K562 (cell line): ENCODE measurements around the gene BPHL. TPM values are rescaled to one million over a fixed set of nuclear protein-coding genes. Genes with fewer than 3 reads are reported as not detected.

Experiments
- ATAC-seq: fragments of 200-7000 bp; cut with Tn5 transposase; 3 replicates; pipeline ENCODE4 v1.9.1; 2020; ENCODE audit warnings: moderate library complexity
- BruUV-seq: library from RNA; stranded (reverse); fragments of 400-500 nt; replicated peaks from 2 replicates; lab custom pipeline; 2021; lab: Mats Ljungman, UMichigan
- CTCF ChIA-PET: fragments of 300-600 bp; formaldehyde crosslinking; extraction: SDS; loops from one replicate; lab custom pipeline; 2021; ENCODE audit warnings: low intra/inter-chr PET ratio; lab: Yijun Ruan, JAX
- POLR2A ChIA-PET: fragments of 300-600, 350-650 bp; sonication (Branson Sonifier 250); formaldehyde crosslinking; extraction: SDS; loops from one replicate; lab custom pipeline; 2021; ENCODE audit warnings: antibody characterized with exemption, inconsistent platforms; lab: Yijun Ruan, JAX
- DNase-seq, 4 experiments: peaks; one replicate each; pipeline versions ENCODE4 v3.0.0 to v3.0.0-alpha.2; 2011 to 2018; ENCODE audit warnings: low spot score in 3 of 4, mixed read lengths in 3 of 4; ENCODE audit errors: extremely low read depth in 1 of 4
- FAIRE-seq: peaks from 2 replicates; lab custom pipeline; 2011; peaks lifted over from hg19 to GRCh38; lab: Jason Lieb, UNC
- H2AFZ ChIP-seq: 2 replicates; pipeline ENCODE4 v1.6.0; 2011; ENCODE audit warnings: low read depth, low read length, control low read depth, inconsistent platforms
- H3K27ac ChIP-seq: fragments of 200-600 bp; 3 replicates; pipeline ENCODE4 v1.8.0; 2011; ENCODE audit warnings: low read depth, mild to moderate bottlenecking, control low read depth, inconsistent platforms, low read length, moderate library complexity, mixed read lengths; ENCODE audit errors: extremely low read depth
- H3K27me3 ChIP-seq, 2 experiments: fragments of 300-600 bp in 1 of 2; 2 replicates in 1 of 2; 3 replicates in 1 of 2; pipeline versions ENCODE4 v1.6.0 to v1.8.0; 2011; ENCODE audit warnings: inconsistent platforms in 2 of 2, low read length in 2 of 2, mild to moderate bottlenecking in 1 of 2, mixed read lengths in 1 of 2, moderate library complexity in 1 of 2; ENCODE audit not compliant: control insufficient read depth in 2 of 2, insufficient read depth in 2 of 2
- H3K36me3 ChIP-seq: fragments of 300-600 bp; 3 replicates; pipeline ENCODE4 v1.8.0; 2011; ENCODE audit warnings: mild to moderate bottlenecking, low read length, inconsistent platforms; ENCODE audit not compliant: control insufficient read depth, insufficient read depth
- H3K4me1 ChIP-seq, 2 experiments: fragments of 200-600 bp in 1 of 2; replicated peaks in 1 of 2; 2 replicates in 1 of 2; 3 replicates in 1 of 2; pipeline versions ENCODE4 v1.5.1 to v1.8.0; 2011; ENCODE audit warnings: inconsistent platforms in 2 of 2, low read length in 2 of 2, mild to moderate bottlenecking in 1 of 2, mixed read lengths in 1 of 2, moderate library complexity in 1 of 2; ENCODE audit not compliant: control insufficient read depth in 2 of 2, insufficient read depth in 2 of 2
- H3K4me2 ChIP-seq: 2 replicates; pipeline ENCODE4 v1.6.1; 2011; ENCODE audit warnings: low read length, control low read depth, inconsistent platforms, mixed read lengths; ENCODE audit not compliant: insufficient read depth
- H3K4me3 ChIP-seq: fragments of 200-600 bp; sonication (generic), shearing (Covaris generic); 2 replicates; pipeline ENCODE4 v1.5.1; 2016; ENCODE audit warnings: control low read depth, inconsistent platforms
- H3K79me2 ChIP-seq: fragments of 200-600 bp; 3 replicates; pipeline ENCODE4 v1.8.0; 2011; ENCODE audit warnings: low read length, inconsistent platforms; ENCODE audit not compliant: control insufficient read depth, insufficient read depth
- H3K9ac ChIP-seq, 2 experiments: 2 replicates each; pipeline versions ENCODE4 v1.6.0 to v1.6.1; 2011; ENCODE audit warnings: low read depth in 2 of 2, low read length in 2 of 2, control low read depth in 1 of 2, inconsistent platforms in 1 of 2, mild to moderate bottlenecking in 1 of 2, mixed read lengths in 1 of 2; ENCODE audit not compliant: insufficient read depth in 1 of 2
- H3K9me1 ChIP-seq: one replicate; pipeline ENCODE4 v1.6.0; 2011; ENCODE audit warnings: inconsistent platforms, mild to moderate bottlenecking, low read length, moderate library complexity; ENCODE audit not compliant: control insufficient read depth, insufficient read depth
- H3K9me3 ChIP-seq: replicated peaks from 2 replicates; pipeline ENCODE4 v1.5.1; 2011; ENCODE audit warnings: low read depth, low read length, inconsistent platforms; ENCODE audit not compliant: control insufficient read depth, insufficient read depth
- H4K20me1 ChIP-seq: replicated peaks from 2 replicates; pipeline ENCODE4 v1.6.1; 2011; ENCODE audit warnings: low read length, inconsistent platforms, mixed read lengths; ENCODE audit not compliant: control insufficient read depth, insufficient read depth
- BHLHE40 ChIP-seq: IDR thresholded peaks from 2 replicates; pipeline ENCODE4 v1.6.1; 2011; ENCODE audit warnings: low read length, improper control_type of control experiment
- FOXP1 ChIP-seq: sonication (generic); formaldehyde crosslinking; IDR thresholded peaks from 2 replicates; pipeline ENCODE4 v1.8.0; 2022; ENCODE audit warnings: mild to moderate bottlenecking, missing genetic modification reagents
- KDM2B ChIP-seq: fragments of 250-450 bp; sonication (Bioruptor Pico); IDR thresholded peaks from 2 replicates; pipeline ENCODE4 v1.8.0; 2021; ENCODE audit warnings: mild to moderate bottlenecking, moderate library complexity
- KLF1 ChIP-seq: fragments of 450-650 bp; IDR thresholded peaks from 2 replicates; pipeline ENCODE4 v1.6.1; 2016; ENCODE audit warnings: missing genetic modification characterization, missing compliant biosample characterization
- MCM5 ChIP-seq: fragments of 450-650 bp; IDR thresholded peaks from 2 replicates; pipeline ENCODE4 v1.6.1; 2016; ENCODE audit warnings: low read depth
- NCOR1 ChIP-seq: fragments of 450-650 bp; IDR thresholded peaks from 2 replicates; pipeline ENCODE4 v1.6.1; 2016; ENCODE audit warnings: mild to moderate bottlenecking, moderate library complexity
- RBM15 ChIP-seq: fragments of 200-400 bp; formaldehyde crosslinking; IDR thresholded peaks from 2 replicates; pipeline ENCODE4 v1.6.1; 2018; ENCODE audit warnings: mild to moderate bottlenecking, low read length, moderate library complexity; ENCODE audit not compliant: insufficient read depth
- RHOXF2B ChIP-seq: fragments of 250-450 bp; sonication (Bioruptor Pico); conservative IDR thresholded peaks from 2 replicates; pipeline ENCODE4 v1.5.1; 2021
- SREBF2 ChIP-seq: sonication (generic); formaldehyde crosslinking; IDR thresholded peaks from 2 replicates; pipeline ENCODE4 v1.4.0; 2020; ENCODE audit warnings: mild to moderate bottlenecking, missing genetic modification reagents
- ZC3H11A ChIP-seq: IDR thresholded peaks from 2 replicates; pipeline ENCODE4 v1.6.1; 2012; ENCODE audit warnings: low read depth, low read length, improper control_type of control experiment
- ZNF224 ChIP-seq: sonication (generic); formaldehyde crosslinking; IDR thresholded peaks from 2 replicates; pipeline ENCODE4 v1.8.0; 2022; ENCODE audit warnings: mild to moderate bottlenecking, missing genetic modification reagents
- ZNF347 ChIP-seq: fragments of 450-650 bp; formaldehyde crosslinking; IDR thresholded peaks from 2 replicates; pipeline ENCODE4 v1.4.0; 2020; ENCODE audit warnings: low read depth, mild to moderate bottlenecking, moderate library complexity
- WGBS: fragments of 100-300 bp; shearing (Covaris generic); methylation state at CpG from one replicate; pipeline ENCODE4 v1.1.6; 2016; ENCODE audit warnings: low coverage, mixed read lengths; ENCODE audit not compliant: insufficient coverage; ENCODE audit errors: missing lambda C conversion rate; 5-methylcytosine and 5-hydroxymethylcytosine counted together
- in situ Hi-C: fragments of 300-500 bp; cut with MboI; formaldehyde crosslinking; loops from 4 replicates; pipeline ENCODE4 v1.15.0; 2018; ENCODE audit warnings: inconsistent platforms, mixed read lengths
- intact Hi-C: fragments of 100-400 bp; cut with micrococcal nuclease; formaldehyde crosslinking; loops from 2 replicates; pipeline ENCODE4 v1.14.2; 2022
- polyA plus RNA-seq, 8 experiments: library from polyadenylated mRNA; depleted of rRNA in 4 of 8; stranded (reverse) in 5 of 8; unstranded in 3 of 8; fragments of >200 nt; fragmentation: Nextera tagmentation in 2 of 8; fragmentation: Illumina TruSeq in 1 of 8; extraction: Ambion mirVana in 2 of 8; extraction: Trizol in 1 of 8; gene quantifications; 2 replicates each; pipeline versions ENCODE4 v1.2.1 to v1.2.3, GENCODE V29; 2011 to 2014; ENCODE audit warnings: inconsistent platforms in 1 of 8, missing spikeins in 1 of 8
- total RNA-seq, 7 experiments: library from RNA; depleted of rRNA in 6 of 7; stranded (reverse); fragments of >200 nt in 6 of 7; fragmentation: Illumina TruSeq in 2 of 7; extraction: Trizol in 2 of 7; gene quantifications; 2 replicates each; pipeline versions ENCODE4 v1.2.1 to v1.2.3, GENCODE V29; 2011 to 2021; ENCODE audit warnings: low replicate concordance in 1 of 7
- TF ChIP-seq, protein P1 (sequence below): fragments of 450-650 bp; IDR thresholded peaks from 2 replicates; pipeline ENCODE4 v1.6.1; 2016; ENCODE audit warnings: borderline replicate concordance
- TF ChIP-seq, protein P2 (sequence below): sonication (generic); formaldehyde crosslinking; IDR thresholded peaks from 2 replicates; pipeline ENCODE4 v1.9.0; 2022; ENCODE audit warnings: mild to moderate bottlenecking, missing genetic modification reagents
- TF ChIP-seq, protein P3 (sequence below): sonication (generic); formaldehyde crosslinking; IDR thresholded peaks from 2 replicates; pipeline ENCODE4 v1.8.0; 2022; ENCODE audit warnings: mild to moderate bottlenecking, missing genetic modification reagents
- TF ChIP-seq, protein P4 (sequence below): conservative IDR thresholded peaks from 2 replicates; pipeline ENCODE4 v1.6.1; 2011; ENCODE audit warnings: low read depth, mild to moderate bottlenecking, low read length; ENCODE audit not compliant: control insufficient read depth
- TF ChIP-seq, protein P5 (sequence below): fragments of 250-450 bp; sonication (Bioruptor Pico); IDR thresholded peaks from 2 replicates; pipeline ENCODE4 v1.8.0; 2022; ENCODE audit warnings: moderate library complexity, mild to moderate bottlenecking, inconsistent platforms

The BPHL gene
- total and polyA plus RNA-seq, 9 of the 15 experiments (the other 6 are each of a cell fraction or from before 2014, with no cell fraction given), result 3.5 to 17.4 (median 8.2) TPM

DNA sequence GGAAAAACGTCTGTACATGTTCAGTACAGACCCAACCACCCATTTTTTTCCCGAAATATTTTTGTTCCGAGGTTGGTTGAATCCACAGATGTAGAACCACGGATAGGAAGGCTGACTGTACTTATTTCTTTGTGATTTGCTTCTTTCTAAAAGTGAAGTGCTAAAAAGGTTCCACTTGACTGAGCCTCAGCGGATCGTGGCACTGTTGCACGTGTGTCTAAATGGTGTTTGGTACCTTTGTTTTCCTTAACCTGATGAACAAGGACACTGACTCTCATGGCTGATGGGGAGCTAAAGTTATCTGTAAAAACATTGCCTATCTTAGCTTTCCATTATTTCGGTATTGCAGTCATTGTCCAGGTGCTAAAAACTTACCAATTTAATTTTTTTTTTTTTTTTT lies 6.2 kb downstream of the BPHL start:
- H3K36me3 ChIP-seq, result no peaks in the 10 kb centered on the region
- CTCF ChIA-PET, result interaction anchor here (0.9 kb wide), 1 partner anchor 127 kb away, joined by 3 read pairs; no protein-coding TSS in a partner anchor
- ATAC-seq (no peak), DNase-seq (no peak), FAIRE-seq (no peak)
- H3K4me1 ChIP-seq, result peaks cover 8 to 9% of the 10 kb centered on the region in 2 experiments; a peak in 4 of 5 replicates
- POLR2A ChIA-PET, result interaction anchor here (0.6 to 0.7 kb wide), 2 partner anchors 123 to 135 kb away, joined by 3 to 4 read pairs; no protein-coding TSS in a partner anchor
- no peak overlapping the region for H3K9ac ChIP-seq
- BruUV-seq, result no TSS peak
- no peak overlapping the region for H3K4me2 ChIP-seq
- no peaks in the 10 kb centered on the region for H3K27me3 ChIP-seq
- no peaks in the 10 kb centered on the region for H3K79me2 ChIP-seq
- H3K9me3 ChIP-seq, result no peaks in the 10 kb centered on the region
- H2AFZ ChIP-seq, result no peak overlapping the region
- no peaks in the 10 kb centered on the region for H4K20me1 ChIP-seq
- no peaks in the 10 kb centered on the region for H3K9me1 ChIP-seq
- no peak overlapping the region for H3K4me3 ChIP-seq
- H3K27ac ChIP-seq, result no peak overlapping the region
- in situ Hi-C loops, result loop anchor here (5.0 to 10.0 kb wide), 3 partner anchors 123 to 608 kb away; partner anchors contain the start of gene NQO2
- intact Hi-C loops, result loop anchor here (5.0 kb wide), 1 partner anchor 608 kb away; no protein-coding TSS in a partner anchor
- 37% methylated on average over 8 of the region's 8 CpGs for WGBS
- TF ChIP-seq, protein P1, sequence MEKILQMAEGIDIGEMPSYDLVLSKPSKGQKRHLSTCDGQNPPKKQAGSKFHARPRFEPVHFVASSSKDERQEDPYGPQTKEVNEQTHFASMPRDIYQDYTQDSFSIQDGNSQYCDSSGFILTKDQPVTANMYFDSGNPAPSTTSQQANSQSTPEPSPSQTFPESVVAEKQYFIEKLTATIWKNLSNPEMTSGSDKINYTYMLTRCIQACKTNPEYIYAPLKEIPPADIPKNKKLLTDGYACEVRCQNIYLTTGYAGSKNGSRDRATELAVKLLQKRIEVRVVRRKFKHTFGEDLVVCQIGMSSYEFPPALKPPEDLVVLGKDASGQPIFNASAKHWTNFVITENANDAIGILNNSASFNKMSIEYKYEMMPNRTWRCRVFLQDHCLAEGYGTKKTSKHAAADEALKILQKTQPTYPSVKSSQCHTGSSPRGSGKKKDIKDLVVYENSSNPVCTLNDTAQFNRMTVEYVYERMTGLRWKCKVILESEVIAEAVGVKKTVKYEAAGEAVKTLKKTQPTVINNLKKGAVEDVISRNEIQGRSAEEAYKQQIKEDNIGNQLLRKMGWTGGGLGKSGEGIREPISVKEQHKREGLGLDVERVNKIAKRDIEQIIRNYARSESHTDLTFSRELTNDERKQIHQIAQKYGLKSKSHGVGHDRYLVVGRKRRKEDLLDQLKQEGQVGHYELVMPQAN, result no peak
- TF ChIP-seq BHLHE40 (no peak), RBM15 (no peak), ZNF224 (CRISPR knock-in tag) (no peak), FOXP1 (no peak), SREBF2 (CRISPR knock-in tag) (no peak), KDM2B (CRISPR knock-in tag) (no peak), KLF1 (tag) (no peak), ZC3H11A (no peak), NCOR1 (no peak), MCM5 (no peak), ZNF347 (CRISPR knock-in tag) (no peak), RHOXF2B (no peak)
- TF ChIP-seq, protein P2, sequence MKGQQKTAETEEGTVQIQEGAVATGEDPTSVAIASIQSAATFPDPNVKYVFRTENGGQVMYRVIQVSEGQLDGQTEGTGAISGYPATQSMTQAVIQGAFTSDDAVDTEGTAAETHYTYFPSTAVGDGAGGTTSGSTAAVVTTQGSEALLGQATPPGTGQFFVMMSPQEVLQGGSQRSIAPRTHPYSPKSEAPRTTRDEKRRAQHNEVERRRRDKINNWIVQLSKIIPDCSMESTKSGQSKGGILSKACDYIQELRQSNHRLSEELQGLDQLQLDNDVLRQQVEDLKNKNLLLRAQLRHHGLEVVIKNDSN (CRISPR knock-in tag), result no peak
- TF ChIP-seq, protein P3, sequence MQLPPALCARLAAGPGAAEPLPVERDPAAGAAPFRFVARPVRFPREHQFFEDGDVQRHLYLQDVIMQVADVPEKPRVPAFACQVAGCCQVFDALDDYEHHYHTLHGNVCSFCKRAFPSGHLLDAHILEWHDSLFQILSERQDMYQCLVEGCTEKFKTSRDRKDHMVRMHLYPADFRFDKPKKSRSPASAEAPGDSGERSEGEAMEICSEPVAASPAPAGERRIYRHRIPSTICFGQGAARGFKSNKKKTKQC (CRISPR knock-in tag), result no peak
- TF ChIP-seq, protein P4, sequence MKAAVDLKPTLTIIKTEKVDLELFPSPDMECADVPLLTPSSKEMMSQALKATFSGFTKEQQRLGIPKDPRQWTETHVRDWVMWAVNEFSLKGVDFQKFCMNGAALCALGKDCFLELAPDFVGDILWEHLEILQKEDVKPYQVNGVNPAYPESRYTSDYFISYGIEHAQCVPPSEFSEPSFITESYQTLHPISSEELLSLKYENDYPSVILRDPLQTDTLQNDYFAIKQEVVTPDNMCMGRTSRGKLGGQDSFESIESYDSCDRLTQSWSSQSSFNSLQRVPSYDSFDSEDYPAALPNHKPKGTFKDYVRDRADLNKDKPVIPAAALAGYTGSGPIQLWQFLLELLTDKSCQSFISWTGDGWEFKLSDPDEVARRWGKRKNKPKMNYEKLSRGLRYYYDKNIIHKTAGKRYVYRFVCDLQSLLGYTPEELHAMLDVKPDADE, result no peak
- TF ChIP-seq, protein P5, sequence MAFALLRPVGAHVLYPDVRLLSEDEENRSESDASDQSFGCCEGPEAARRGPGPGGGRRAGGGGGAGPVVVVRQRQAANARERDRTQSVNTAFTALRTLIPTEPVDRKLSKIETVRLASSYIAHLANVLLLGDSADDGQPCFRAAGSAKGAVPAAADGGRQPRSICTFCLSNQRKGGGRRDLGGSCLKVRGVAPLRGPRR (CRISPR knock-in tag), result no peak
